HepG2 (cell line): ENCODE data around the gene RRAGB.

Experiments used
- BRD4 ChIP-seq: sonication (generic); formaldehyde crosslinking; IDR thresholded peaks from 2 replicates; pipeline ENCODE4 v1.4.0; 2020; ENCODE audit warnings: missing genetic modification reagents
- CAMTA2 ChIP-seq: sonication (generic); formaldehyde crosslinking; IDR thresholded peaks from 2 replicates; pipeline ENCODE4 v1.4.0; 2020; ENCODE audit warnings: mild to moderate bottlenecking, missing genetic modification reagents, borderline replicate concordance
- CBX5 ChIP-seq: sonication (generic); formaldehyde crosslinking; IDR thresholded peaks from 2 replicates; pipeline ENCODE4 v1.4.0; 2020; ENCODE audit warnings: missing genetic modification reagents, borderline replicate concordance
- CHD4 ChIP-seq: fragments of 200-600 bp; sonication (generic); IDR thresholded peaks from 2 replicates; pipeline ENCODE4 v1.7.0; 2017; ENCODE audit warnings: mild to moderate bottlenecking, low read length, borderline replicate concordance
- CTCF ChIP-seq: sonication (generic); formaldehyde crosslinking; IDR thresholded peaks from 2 replicates; pipeline ENCODE4 v1.5.0; 2020; ENCODE audit warnings: mild to moderate bottlenecking, missing genetic modification reagents, moderate library complexity
- EZH2 ChIP-seq: conservative IDR thresholded peaks from 2 replicates; pipeline ENCODE4 v1.6.1; 2012; ENCODE audit warnings: mild to moderate bottlenecking, low read depth, low read length, moderate library complexity
- MTA3 ChIP-seq: sonication (generic); formaldehyde crosslinking; IDR thresholded peaks from 2 replicates; pipeline ENCODE4 v1.4.0; 2020; ENCODE audit warnings: missing genetic modification reagents
- NFYB ChIP-seq: sonication (generic); formaldehyde crosslinking; IDR thresholded peaks from 2 replicates; pipeline ENCODE4 v1.4.0; 2020; ENCODE audit warnings: missing genetic modification reagents
- RBM39 ChIP-seq: fragments of 200-400 bp; formaldehyde crosslinking; IDR thresholded peaks from one replicate; pipeline ENCODE4 v1.6.1; 2018; ENCODE audit warnings: antibody characterized with exemption, mild to moderate bottlenecking, low read depth, low read length; ENCODE audit not compliant: poor library complexity, severe bottlenecking
- TFE3 ChIP-seq: IDR thresholded peaks from 2 replicates; pipeline ENCODE4 v1.6.1; 2016
- ZNF317 ChIP-seq: sonication (generic); formaldehyde crosslinking; IDR thresholded peaks from 2 replicates; pipeline ENCODE4 v1.5.0; 2020; ENCODE audit warnings: mild to moderate bottlenecking, missing genetic modification reagents
- ZNF512 ChIP-seq: sonication (generic); formaldehyde crosslinking; IDR thresholded peaks from 2 replicates; pipeline ENCODE4 v1.4.0; 2020; ENCODE audit warnings: mild to moderate bottlenecking, missing genetic modification reagents
- ZNF660 ChIP-seq: sonication (generic); formaldehyde crosslinking; IDR thresholded peaks from 2 replicates; pipeline ENCODE4 v1.5.1; 2020; ENCODE audit warnings: mild to moderate bottlenecking, low read depth, missing genetic modification reagents, borderline replicate concordance

GRCh38 chrX:55750256-55750655 lies 32.7 kb downstream of the RRAGB start:
- no peak for TF ChIP-seq NFYB (CRISPR knock-in tag)
- no peak for TF ChIP-seq CHD4
- no peak for TF ChIP-seq MTA3 (CRISPR knock-in tag)
- TF ChIP-seq TFE3 (CRISPR knock-in tag): no peak
- TF ChIP-seq CBX5 (CRISPR knock-in tag): no peak
- no peak for TF ChIP-seq RBM39
- no peak for TF ChIP-seq ZNF512 (CRISPR knock-in tag)
- no peak for TF ChIP-seq CTCF
- TF ChIP-seq EZH2: no peak
- no peak for TF ChIP-seq CAMTA2 (CRISPR knock-in tag)
- no peak for TF ChIP-seq ZNF317 (CRISPR knock-in tag)
- TF ChIP-seq BRD4 (CRISPR knock-in tag): no peak
- no peak for TF ChIP-seq ZNF660 (CRISPR knock-in tag)
